GM13977 (cell line): ENCODE results near the gene RAB3GAP1.

Experiments
- DNase-seq: peaks from one replicate; pipeline ENCODE4 v3.0.0; 2012; ENCODE audit warnings: low spot score
- CTCF ChIP-seq: IDR thresholded peaks from 2 replicates; pipeline ENCODE4 v1.5.1; 2012; ENCODE audit warnings: mild to moderate bottlenecking, control low read depth; ENCODE audit not compliant: insufficient read depth; ENCODE audit errors: extremely low read depth, missing control alignments
- in situ Hi-C: fragments of 300-500 bp; cut with MboI; formaldehyde crosslinking; loops from one replicate; pipeline ENCODE4 v1.12.0; 2022; ENCODE audit warnings: low sequenced_read_pairs, low pct_unique_long_range_greater_than_20kb, mixed read lengths, inconsistent platforms; ENCODE audit not compliant: unreplicated experiment

RAB3GAP1 gene

GRCh38 chr2:135091681-135092080 is 39.6 kb downstream of the RAB3GAP1 start:
- in situ Hi-C loops = no loop called here
- TF ChIP-seq CTCF = no peak
- DNase-seq = no peak

- TF ChIP-seq CTCF = no peak
- no peak for DNase-seq
- in situ Hi-C loops = no loop called here
Observed at GRCh38 chr2:135093193-135093592, 41.1 kb downstream of the RAB3GAP1 start.

- in situ Hi-C loops = no loop called here
- DNase-seq = no peak
- TF ChIP-seq CTCF = no peak
Observed at GRCh38 chr2:135093670-135094330, 41.7 kb downstream of the RAB3GAP1 start.

- no peak for DNase-seq
- TF ChIP-seq CTCF = no peak
- in situ Hi-C loops = no loop called here
Observed at GRCh38 chr2:135094508-135094907, 42.4 kb downstream of the RAB3GAP1 start.

GRCh38 chr2:135095591-135095990 is 43.5 kb downstream of the RAB3GAP1 start:
- in situ Hi-C loops = no loop called here
- DNase-seq = no peak
- no peak for TF ChIP-seq CTCF

GRCh38 chr2:135096665-135097446 is 44.8 kb downstream of the RAB3GAP1 start:
- TF ChIP-seq CTCF = no peak
- DNase-seq = no peak
- in situ Hi-C loops = no loop called here
